ENCODE measurements around the gene HOXA9.

Gene HOXA9

DNA sequence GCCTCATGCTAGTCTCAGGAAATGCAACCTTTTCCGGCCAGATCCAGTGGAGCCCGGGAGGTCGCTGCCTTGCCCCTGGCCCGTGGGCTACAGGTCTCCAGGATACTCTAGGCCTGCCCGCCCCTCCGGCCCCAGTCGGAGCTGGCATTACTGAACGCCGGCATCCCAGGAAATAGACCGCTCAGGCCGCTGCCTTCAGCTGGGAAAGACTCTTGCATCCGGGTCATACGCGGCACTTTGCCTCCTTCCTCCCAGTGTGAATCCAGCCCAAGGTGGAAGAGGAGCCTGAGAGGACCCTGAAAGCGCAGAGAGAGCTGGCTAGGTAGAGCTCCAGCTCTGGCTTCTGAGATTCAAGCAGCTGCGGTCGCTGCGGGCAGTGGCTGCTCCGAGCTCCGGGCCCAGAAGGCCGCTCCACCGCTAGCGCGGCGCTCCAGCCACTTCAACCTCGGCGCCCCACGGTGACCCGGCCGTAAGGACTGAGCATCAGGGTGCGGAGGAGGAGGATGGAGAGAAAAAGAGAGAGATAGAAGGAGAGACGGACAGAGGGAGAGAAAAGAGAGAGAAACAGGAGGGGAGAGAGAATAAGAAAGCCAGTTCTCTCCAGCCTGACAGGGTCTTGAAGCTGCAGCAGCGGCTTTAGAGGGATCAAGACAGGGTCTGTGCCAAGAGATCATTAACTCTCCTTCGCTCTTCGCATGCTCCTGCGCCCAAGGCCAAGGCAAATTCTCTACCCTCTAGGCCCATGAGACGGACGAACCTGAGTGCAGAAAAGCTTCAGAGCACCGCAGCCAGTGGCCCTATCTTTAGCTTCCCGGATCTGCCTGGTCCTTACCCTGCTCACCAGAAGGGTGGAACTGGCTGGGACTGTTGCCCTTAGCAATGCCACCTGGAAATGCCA lies 10.5 kb upstream of the HOXA9 start:
- no peak for DNase-seq

DNA sequence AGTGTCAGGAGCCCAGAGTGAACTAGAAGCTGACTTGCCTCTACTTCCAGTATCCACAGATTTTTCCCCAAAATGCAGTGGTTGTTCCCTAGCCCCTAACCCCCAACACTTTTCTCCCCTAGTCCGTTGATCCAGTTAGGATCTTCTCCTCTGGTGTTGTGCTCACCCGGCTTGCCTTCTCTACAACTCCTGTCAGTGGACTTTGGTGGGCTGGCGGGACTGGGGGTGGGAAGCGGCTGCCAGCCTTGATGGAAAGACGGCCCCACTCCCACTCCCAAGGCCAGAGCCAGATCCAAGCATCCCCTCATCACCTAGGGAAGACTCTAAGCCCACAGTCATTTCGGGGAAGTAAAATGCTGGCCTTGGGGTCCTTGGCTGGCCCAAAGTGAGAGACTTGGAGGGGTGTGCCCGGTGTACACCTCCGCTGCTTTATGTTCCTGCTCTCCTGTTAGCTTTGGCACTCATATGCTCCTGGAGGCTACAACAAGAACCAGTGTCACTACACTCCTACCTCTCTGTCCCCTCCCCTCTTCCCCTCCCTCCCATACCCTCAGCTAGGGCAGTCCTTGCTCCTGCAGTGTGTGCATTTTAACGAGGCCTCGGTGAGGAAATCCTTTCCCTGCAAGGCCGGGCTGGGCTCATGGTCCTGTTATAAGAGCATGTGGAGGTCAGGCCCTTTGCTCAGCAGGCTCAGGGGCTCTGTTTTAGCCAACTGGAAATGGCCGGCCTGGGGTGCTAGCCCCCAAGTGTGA lies 9.7 kb upstream of the HOXA9 start:
- no peak for DNase-seq

DNA sequence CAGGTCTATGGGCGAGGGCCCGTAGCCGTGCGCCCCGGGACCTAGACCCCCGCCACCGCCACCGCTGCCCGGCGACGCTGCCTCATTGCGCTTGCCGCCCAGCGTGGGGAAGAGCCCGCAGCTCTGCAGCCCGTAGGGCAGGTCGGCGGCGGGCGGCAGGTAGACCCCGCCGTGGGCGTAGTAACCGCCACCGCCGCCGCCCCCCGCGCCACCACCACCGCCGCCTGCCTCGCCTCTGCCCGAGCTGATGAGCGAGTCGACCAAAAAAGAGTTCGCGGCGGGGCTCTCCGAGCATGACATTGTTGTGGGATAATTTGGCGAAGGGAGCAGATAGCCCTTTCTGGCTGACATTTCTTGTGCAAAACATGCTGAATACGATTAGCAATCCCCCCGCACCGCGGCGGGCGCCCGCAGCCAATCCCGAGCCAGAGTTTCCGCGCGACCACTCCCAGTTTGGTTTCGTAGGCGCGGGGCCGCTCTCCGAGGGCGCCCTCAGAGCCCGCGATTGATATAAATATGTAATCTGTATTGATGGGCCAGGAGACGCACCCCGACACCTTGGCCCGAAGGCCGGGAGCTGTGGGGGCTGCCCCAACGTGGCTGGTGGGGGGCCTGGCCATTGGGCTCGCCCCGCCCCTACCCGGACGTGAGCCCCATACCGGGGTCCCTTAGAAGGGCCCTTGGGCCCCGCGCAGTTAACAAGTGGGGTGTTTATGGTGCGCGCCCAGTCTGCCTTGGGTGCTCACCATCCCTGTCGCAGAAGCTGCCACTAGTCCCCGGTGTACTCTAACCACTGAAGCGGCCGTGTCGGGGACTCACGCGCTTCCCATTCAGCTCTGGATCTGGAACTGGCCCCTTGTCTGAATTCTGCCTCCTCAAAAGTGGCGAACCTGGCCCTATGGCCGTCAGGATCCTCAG lies 8.9 kb upstream of the HOXA9 start, which contains the start of gene HOXA10:
HOXA10 (minus strand) TSS at position 365 of the 918 bp plus-strand sequence; CDS start at position 351, 14 bp downstream.
- no peak for DNase-seq

DNA sequence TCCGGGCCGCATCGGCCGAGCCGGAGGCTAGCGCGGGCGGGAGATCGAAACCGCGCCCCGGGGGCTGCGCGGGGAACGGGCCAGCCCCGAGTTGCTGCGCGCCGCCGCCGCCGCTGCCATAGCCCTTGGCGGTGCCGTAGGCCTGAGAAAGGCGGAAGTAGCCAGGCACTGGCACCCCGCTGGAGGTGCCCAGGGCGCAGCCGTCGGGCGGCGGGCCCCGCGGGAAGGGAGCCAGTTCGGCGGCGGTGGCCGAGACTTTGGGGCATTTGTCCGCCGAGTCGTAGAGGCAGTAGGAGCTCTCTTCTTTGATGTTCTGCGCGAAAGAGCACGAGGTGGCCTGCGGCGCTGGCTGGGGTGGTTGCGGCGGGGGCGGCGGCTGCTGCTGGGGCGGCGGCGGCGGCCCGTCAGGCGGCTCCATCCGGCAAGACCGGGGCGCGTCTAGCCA lies 8.2 kb upstream of the HOXA9 start:
- no peak for DNase-seq

DNA sequence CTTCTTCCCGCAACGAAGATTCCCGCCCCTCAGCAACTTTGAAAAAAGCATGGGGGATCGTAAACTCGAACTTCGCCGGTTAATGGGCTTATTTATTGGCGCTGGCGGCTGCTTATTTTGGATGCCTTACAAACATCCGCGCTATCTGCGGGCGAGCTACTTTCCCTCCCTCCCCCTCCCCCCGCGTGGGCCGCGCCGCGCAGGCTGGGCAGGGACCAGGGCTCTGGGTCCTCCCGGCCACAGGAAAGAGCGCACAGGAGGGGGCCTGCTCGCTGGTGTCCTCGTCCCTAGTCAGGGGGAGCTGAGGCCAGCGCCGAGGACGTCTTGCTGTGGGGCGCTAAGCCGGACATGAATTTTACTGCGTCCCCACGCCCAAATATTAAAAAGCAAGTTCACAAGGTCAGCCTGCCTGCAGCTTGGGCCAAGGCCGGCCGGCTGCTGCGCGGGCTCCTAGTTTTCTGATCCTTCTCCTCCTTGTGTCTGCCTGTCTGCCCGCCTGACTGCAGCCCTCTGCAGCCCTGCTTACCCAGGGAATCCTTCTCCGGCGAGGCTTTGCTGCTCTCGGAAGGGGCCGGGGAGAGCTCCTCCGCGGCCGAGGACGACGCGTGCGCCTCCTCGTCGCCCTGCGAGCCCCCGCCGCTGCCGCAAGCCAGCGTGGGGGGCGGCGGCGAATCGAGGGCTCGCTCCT lies 7.6 kb upstream of the HOXA9 start:
- DNase-seq, result no peak

DNA sequence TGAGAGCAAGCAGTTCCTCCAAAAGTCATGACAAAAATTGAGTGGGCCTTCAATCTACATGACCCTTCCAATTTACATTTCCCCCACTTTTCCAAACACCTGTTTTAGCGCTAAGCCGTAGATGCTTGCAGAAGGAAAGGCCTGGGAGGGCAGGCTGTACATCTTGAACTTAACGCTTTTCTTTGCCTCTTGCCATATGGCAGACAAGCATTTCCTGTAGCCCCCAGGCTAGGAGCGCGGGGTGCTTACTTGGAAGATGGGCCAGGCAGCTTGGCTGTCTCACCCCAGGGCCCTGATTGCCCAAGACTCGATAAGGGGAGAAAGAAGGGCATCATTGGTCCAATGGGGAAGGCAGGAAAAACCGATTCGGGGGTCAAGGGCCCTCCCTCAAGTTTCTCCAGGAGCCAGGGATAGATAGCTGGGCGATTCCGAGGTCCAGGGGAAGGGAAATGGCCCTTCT lies 7.0 kb upstream of the HOXA9 start:
- DNase-seq, result no peak

DNA sequence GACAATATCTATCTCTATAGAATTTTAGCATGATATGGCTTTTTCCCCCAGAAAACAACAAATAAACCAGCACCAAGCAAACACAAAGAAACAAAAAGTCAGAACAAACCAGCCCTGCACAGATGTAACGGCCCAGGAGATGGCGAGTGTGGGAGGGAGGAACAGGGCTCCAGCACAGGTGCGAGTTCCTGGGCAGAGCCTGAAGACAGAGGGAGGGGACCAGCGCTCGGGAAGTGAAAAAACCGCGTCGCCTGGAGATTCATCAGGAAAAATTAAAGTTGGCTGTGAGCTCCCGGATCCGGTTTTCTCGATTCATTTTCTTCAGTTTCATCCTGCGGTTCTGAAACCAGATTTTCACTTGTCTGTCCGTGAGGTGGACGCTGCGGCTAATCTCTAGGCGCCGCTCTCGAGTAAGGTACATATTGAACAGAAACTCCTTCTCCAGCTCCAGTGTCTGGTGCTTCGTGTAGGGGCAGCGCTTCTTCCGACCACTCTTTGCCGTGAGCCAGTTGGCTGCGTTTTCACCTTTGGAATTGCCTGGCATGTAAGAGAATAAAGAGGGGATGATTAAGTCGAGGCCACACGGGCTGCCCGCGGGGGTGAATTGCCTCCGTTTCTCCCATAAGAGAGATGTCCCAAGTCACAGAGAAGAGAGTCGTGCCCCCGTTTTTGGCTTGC lies 6.4 kb upstream of the HOXA9 start:
- DNase-seq, result no peak

DNA sequence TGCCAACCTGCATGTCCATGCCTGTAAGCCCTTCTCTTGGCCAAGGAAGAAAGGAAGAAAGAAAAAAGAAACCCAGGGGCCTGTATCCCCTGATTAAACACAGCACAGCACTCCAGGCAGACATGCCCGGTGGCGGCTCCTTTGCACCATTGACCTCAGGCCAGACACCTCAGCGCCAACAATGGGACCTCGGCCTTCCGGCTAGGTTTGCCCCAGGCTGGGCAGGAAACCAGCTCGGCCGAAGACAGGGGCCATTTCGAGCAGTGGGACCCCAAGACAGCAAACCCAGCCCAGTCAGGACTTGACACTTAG lies 5.9 kb upstream of the HOXA9 start:
- DNase-seq, result no peak

DNA sequence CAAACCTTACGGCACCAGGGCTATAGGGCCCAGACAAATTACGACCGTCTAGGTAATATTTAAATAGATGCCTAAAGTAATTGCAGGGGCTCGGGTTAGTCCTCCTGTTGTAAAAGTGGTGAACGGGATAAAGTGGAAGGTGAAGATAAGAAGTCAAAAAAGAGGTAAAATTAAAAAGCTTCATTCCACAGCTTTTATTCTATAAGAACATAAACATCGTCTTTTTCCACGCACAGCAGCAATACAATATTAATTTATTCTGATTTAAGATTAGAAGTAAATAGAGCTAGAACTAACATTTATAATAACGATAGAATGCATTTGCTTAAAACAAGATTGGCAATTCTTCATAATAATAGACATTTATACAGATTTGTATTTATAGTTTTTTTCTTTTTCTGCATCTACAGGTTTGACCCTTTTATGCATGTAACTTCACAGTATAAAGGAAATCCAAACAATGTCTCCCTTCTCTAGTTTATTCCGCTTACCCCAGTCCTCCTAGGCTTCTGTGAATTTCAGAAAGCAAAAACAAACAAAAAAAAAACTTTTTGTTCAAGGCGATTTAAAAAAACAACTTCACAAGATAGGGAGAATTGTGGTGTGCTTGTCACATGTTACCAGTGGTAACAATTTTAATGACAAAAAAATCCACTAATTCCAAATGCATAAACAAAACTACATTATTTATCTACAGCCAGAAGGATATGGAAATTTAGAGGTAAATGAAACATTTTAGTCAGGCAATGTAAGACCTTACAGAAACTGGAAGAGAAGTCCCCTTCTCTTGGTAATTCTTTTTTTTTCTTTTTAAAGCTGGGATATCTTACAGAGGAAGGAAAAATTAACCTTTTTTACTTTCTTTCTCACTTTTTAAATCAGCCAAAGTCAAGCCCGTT lies 5.3 kb upstream of the HOXA9 start:
- DNase-seq, result no peak

DNA sequence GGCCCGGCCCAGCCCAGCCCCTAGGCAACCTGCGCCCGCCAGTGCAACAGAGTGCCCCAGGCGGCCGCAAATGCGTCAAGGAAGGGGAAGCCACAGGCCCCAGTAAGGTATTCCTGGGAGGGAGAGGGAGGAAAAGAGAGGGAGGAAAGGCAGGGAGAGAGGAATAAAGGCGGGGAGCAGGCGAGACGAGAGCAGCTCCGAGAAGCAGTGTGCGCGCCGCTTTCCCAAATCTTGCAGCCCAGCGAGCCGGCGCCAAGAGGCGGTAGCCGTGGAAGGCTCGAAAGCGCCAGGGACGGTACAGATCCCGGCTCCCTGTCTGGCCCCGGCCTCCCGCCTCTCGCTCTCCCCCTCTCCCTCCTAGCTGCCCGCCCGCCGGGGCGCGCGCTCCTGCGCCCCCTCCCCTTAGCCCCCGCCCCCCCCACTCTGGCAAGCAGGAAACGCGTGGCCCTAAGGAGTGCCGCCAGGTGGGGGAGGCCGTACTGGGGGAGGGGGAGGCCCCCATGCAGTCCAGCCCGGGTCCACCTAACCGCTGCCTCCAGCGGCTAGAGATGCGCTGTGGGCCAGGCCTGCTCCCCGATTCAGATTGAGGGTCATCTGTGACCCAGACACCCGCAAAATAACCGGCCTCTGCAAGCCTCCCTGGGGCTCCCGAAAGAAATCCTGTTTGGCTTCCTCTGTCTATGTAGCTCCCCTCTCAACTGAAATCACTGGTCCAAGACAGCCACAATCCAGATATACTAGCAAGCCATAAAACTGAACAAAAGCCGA lies 4.5 kb upstream of the HOXA9 start:
- no peak for DNase-seq

DNA sequence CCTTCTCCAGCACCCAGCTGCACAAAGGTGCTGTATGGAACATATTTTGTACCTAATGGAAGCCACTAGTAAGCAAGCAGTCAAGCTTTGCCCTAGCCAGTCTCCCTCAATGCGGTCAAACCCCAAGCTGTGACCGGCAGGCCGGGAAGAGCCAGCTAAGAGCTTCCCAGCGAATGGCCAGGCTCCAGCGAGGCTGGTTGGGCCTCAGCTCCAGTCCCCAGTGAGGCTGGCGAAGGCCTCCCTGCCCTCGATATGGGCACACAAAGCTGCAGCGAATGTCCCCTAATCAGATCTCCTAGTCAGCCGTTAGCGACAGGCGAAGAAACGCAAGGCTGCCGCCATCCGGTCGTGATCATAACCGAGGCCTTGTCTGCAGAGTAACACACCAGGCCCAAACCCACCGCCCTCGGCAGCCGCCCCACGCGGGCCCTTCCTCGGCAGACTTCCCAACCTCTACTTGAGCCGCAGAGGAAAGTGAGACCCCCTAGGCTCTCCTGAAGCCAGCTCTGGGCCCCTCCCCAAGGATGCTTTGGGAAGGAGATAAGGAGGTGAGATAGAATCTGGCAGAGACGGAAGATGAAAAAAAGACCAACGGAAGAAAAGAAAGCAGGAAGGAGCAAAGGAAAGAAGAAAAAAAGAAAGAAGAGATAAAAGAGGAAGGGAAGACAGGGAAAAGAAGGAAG lies 3.1 kb upstream of the HOXA9 start:
- DNase-seq, result no peak

DNA sequence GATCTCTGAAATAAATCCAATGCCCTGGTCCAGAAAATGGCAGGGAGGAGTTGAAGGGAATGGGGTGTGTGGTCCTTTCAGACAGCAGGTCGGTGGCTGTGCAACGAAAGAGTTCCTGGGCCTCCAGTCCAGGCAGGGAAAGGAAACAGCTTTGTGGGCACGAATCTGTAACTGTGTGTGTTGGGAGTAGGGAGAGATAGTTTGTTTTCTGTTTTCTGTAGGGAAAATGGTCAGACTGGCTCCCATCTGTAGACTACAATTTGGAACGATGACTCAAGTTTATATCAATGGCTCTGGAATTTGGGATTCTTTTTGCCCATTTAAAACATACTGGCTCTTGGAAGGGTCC lies 2.6 kb upstream of the HOXA9 start:
- DNase-seq, result no peak

DNA sequence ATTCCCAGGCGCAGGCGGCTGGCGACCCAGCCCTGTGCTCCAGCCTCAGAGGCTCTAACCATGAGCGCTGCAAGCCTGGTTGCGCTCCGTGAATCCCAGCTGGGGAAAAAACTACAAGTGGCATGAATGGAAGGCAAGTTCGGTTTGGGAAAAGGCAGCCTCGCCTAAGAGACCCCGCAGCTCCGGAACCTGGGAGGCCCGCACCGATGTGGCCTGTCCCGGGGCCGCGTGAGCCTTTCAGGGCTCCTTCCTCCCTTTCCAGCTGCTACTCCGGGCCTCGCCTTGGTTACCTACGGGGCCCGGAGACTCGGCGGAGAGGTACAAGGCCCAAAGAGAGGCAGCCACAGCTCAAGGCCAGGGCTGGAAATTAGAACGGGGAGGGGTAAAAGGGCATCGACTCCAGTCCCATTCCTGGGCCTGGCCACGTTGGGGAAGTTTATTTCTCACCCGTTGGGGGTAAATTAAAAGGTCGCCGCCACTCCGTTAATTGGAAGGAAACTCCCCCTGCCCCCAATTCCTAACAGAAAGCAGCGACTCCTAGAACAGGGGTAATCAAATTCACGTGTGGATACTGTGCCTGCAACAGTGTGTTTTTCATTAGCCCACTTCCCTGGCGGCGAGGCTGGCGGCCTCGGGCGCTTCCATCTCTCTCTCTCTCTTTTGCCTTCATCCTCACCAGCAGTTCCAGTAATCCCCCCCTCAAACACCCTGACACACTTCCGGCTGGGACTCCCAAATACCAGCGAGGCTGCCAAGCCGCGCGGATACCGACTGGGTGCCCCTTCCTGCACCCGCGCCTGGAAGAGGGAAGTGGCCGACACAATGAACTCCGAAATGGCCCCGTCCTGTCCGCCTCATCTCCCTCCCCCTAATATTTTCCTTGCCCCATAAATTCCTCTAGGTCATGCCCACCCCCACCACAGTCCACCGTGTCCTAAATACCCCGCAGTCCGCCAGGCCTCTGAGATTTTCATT lies 1.5 kb upstream of the HOXA9 start:
- DNase-seq, result no peak

DNA sequence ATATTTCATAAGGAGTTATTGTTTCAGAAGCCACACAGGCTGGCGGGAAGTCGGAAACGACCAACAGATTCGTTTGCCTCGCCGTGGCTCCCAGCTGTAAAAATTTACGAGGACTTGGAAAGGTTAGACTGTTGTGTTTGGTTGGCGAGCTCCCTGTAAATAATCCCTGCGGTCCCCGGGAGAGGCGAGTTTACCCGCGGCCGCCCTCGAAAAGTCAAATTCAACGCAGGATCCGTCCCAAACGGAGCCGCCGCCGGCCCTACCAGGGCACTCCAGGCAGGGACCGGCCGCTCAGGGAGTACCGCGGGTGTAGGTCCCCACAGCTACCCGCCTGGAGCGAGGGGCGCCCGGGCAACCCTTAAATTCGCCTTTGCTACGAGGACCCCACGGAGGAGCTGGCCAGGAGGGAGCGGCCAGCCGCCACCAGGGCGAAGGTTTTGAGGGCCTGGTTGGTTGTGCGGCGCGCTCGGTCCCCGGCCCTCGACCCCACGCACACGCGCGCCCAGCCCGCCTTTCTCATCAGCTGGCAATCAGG lies 726 bp upstream of the HOXA9 start:
- DNase-seq, result no peak

DNA sequence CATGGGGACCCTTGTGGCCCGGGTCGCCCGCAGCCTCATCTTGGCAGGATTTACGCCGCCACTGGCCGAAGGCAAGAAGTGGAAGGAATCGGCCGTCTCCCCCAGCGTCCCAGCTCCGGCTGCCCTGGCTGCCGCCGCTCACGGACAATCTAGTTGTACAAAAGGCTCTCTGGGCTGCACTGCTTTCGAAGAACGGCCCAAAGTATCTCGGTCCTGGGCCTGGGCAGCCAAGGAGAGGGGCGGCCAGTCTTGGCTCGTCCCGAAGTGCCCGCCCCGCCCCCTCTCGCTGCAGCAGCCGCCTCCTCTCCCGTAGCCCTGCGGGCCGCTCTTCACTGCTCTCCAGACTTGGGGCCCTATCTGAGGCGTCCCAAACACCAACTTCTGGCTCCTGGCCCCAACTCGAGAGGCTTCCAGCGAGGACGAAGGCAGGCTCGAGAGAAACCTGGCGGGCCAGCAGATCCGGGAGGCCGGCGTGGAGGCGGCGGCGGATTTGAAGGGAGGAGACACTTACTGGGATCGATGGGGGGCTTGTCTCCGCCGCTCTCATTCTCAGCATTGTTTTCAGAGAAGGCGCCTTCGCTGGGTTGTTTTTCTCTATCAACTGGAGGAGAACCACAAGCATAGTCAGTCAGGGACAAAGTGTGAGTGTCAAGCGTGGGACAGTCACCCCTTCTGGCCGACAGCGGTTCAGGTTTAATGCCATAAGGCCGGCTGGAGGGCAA lies 809 bp downstream of the HOXA9 start:
- DNase-seq, result no peak

DNA sequence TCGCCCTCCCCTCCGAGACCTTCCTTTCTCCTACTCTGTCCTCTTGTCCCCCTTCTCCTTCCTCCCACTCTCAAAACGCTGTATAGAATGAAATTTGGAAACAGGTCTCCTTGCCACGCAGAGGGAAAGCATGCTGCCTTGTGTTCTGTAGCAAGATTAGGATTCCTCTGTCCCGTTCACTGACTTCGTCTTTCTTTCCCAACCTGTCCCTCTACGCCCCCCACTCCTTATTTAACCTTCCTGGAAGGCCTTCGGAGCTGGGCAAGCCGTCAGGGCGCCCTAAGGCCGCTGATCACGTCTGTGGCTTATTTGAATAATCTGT lies 1.3 kb downstream of the HOXA9 start:
- no peak for DNase-seq

DNA sequence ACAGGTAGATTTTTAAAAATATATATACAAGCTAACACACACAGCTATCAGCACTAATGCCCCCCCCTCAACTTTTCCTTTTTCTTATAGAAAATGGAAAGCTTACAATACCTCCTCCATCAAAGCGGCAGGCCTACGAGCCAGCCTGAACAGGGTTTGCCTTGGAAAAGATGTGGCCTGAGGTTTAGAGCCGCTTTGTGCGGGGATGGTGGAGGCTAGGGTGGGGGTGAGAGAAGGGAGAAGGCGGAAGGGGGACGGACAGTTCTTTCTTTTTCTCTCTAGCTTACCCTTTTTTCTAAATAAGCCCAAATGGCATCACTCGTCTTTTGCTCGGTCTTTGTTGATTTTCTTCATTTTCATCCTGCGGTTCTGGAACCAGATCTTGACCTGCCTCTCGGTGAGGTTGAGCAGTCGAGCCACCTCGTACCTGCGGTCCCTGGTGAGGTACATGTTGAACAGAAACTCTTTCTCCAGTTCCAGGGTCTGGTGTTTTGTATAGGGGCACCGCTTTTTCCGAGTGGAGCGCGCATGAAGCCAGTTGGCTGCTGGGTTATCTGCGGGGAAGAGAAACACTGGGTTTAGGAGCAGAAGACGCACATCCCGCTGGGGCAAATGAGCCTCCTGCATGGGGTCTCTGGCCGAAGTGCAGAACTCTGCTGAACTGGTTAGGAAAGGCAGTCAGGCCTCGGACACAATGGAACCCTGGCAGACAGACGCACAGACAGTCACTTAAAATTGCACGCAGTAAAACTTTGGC lies 1.9 kb downstream of the HOXA9 start:
- DNase-seq, result no peak

Measured in AML-193 (cell line).